HG02623 (cell line): Measurements from ENCODE around the gene VPS9D1.
"Not testable (repeated sequence)": the region's sequence is repeated elsewhere in the genome, so short reads cannot be mapped to it uniquely, and the experiment has no call there.

Source experiments
- ATAC-seq: cut with Tn5 transposase; IDR thresholded peaks from one replicate; pipeline ENCODE4 v1.9.1; 2021; ENCODE audit warnings: moderate library complexity; ENCODE audit not compliant: unreplicated experiment

VPS9D1 gene

DNA sequence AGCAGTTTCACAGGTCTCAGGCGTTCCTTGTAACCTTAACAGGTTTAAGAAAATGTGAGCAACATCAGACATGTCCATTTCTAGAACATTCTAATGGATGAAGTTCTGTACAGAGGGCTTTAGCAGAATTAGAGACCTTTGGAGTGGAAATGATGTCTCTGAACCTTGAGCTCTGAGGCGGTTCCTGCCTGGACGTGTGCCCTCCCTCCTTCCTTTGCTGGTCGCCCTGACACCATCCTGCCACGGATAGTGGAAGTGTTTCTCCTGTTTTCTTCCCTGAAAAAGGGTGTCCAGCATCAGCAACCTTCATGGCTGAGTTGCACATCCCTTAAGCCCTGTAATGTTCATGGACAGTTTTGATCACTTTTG is 51.9 kb downstream of the VPS9D1 start:
- no peak for ATAC-seq

DNA sequence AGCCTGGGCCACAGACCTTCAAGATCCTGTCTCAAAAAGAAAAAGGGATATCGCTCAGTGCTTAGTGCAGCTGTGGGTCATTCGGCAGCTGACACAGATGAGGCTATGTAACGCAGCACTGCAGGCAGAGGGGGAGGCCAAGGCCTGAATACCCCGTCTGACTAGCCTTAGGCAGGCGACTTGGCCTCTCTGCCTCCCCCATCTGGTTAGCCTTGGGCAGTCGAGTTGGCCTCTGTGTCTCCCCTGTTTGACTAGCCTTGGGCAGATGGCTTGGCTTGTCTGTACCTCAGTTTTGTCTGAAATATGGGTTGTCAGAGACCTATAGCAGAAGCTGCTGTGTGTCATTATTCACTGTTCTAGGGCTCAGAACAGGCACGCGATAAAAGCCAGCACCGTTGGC is 53.1 kb downstream of the VPS9D1 start:
- no peak for ATAC-seq

DNA sequence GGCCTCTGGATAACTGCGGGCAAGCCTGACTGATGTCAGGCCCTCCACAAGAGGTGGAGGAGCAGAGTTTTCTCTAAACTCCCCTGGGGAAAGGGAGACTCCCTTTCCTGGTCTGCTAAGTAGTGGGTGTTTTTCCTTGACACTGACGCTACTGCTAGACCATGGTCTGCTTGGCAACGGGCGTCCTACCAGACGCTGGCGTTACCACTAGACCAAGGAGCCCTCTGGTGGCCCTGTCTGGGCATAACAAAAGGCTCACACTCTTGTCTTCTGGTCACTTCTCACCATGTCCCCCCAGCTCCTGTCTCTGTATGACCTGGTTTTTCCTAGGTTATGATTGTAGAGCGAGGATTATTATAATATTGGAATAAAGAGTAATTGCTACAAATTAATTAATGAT is 53.7 kb downstream of the VPS9D1 start:
- not testable (repeated sequence) for ATAC-seq

DNA sequence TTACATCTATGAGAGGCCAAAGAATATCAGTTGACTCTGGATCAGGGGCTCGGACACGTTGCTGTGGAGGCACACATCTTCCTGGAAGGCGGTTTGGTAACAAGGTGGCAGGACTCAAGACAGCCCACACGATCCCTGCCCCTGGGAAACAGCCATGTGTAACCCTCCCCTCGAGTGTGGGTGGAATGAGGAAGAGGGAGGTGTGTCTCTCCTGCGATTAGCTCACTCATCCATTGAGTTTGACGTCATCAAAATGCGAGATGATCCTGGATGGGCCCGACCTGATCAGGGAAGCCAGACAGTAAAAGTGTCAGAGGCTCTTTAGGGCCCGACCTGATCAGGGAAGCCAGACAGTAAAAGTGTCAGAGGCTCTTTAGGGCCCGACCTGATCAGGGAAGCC is 56.5 kb downstream of the VPS9D1 start:
- not testable (repeated sequence) for ATAC-seq

DNA sequence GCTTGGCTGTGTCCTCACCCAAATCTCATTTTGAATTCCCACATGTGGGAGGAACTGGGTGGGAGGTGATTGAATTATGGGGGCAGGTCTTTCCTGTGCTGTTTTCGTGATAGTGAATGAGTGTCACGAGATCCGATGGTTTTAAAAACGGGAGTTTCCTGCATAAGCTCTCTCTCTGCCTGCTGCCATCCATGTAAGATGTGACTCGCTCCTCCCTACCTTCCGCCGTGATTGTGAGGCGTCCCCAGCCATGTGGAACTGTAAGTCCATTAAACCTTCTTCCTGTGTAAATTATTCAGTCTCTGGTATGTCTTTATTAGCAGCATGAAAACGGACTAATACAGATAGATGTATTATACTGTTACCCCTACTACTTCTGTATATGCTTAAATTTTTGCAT is 59.5 kb downstream of the VPS9D1 start:
- no peak for ATAC-seq

DNA sequence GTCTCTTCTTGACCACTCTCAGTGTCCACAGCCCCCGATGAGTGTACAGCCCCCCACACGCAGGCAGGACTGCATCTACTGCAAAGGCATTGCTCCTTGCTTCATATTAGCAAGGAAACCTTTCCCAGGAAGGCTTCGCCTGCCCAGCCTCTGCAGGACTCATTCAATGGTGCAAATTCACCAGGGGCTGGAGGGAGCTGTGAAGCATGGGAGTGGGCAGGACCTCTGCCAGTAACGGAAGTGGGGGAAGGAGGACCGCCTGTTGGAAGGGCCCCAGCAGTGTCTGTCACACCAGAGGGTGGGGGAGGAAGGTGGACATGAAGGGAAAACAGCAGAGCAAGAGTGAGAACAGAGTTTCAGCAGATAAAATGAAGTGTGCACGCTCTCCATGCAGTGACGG is 60.6 kb downstream of the VPS9D1 start:
- no peak for ATAC-seq

DNA sequence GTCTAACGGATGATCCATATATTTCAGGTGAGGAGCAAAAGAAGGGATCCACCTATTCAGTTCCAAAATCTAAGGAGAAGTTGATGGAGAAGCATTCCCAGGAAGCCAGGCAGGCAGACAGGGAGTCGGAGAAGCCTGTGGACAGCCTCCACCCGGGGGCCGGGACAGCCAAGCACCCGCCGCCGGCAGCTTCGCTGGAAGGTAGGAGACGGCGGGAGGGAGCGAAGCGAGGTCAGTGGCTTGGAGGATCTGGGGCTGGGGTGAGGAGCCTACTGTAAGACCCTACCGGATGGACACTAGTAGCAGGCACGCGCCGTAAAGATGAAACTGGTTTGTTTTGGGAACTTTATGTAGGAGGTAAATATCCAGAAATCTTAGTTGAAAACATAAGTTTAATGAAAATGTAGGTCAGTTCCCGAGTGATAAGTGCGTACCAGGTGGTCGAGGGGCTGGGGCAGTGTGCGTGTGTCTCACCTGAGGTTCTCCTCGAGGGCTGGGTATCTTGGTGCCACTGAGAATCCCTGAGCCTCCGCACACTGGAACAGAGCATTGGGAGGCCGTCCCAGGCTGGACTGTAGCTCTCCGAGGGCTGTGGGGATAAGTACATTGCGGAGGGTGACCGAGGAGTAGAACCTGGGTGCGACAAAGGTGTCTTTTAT is 62.3 kb downstream of the VPS9D1 start:
- ATAC-seq = no peak

DNA sequence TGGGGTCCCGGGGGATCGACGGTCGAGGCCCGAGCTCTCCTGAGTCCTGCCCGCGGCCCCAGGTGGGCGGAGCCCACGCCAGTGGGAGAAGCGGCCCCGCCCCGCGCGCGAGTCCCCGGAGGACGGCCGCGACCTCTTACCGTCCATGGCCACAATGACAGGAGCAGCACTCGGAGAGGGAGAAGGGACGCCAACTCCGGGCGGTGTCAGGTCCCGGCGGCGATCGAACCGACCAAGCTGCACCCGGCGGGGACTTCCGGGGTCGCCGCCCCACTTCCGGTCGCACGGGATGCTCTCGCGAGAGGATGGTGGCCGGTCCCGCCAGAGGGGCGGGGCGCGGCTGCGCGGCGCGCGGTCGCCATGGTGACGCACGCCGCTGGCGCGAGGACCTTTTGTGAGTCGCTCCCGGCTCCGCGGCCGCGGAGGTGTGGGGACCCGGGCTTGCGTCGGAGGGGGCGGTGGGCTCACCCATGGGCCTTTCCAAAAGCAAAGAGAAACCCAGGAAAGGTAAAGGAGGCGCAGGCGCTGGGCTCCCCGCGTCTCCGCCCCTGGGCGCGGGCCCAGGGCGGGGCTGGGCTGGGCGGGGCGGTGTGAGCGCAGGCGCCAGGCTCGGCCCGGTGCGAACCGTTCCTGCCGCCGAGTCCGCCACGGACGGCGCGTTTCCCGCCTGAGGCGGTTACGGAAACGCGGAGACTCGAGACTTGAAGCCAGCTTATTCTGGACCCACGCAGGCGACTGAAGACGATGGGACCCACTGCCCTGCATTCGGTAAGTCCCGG is 63.1 kb downstream of the VPS9D1 start, which contains the start of the genes CHMP1A and SPATA33:
Gene CHMP1A (minus strand): TSS at position 267 of the 779 bp plus-strand sequence. CDS start 120 bp downstream, at position 147.
Gene SPATA33 (plus strand): TSS at position 395 of the 779 bp plus-strand sequence. CDS start 76 bp downstream, at position 471.
- peak; percentile 88 for ATAC-seq
